Activated CD4-positive, alpha-beta T cell treated with anti-CD3 and anti-CD28 coated beads for 36 hours (primary cell): ENCODE data around the gene HOMER3. TPM values are rescaled to one million over a fixed set of nuclear protein-coding genes. Genes with fewer than 3 reads are reported as not detected.

Source experiments
- ATAC-seq: fragments of 200-7000 bp; cut with Tn5 transposase; one replicate; pipeline ENCODE4 v1.10.0; 2021; ENCODE audit warnings: mild to moderate bottlenecking, moderate library complexity
- CTCF ChIA-PET: fragments of 350-600 bp; sonication (Branson Sonifier 250); formaldehyde crosslinking; loops from one replicate; lab custom pipeline; 2021; ENCODE audit warnings: antibody characterized with exemption; lab: Charles Lee
- POLR2A ChIA-PET: fragments of 350-600 bp; sonication (Branson Sonifier 250); formaldehyde crosslinking; loops from one replicate; lab custom pipeline; 2021; ENCODE audit warnings: antibody characterized with exemption, inconsistent platforms; lab: Charles Lee
- DNase-seq: peaks from one replicate; pipeline ENCODE4 v3.0.0-alpha.2; 2020
- H3K27ac Mint-ChIP-seq: one replicate; pipeline ENCODE4 v1.8.0; 2021; ENCODE audit warnings: mixed read lengths
- H3K27me3 Mint-ChIP-seq: one replicate; pipeline ENCODE4 v1.8.0; 2021; ENCODE audit warnings: mixed read lengths
- H3K36me3 Mint-ChIP-seq: one replicate; pipeline ENCODE4 v1.8.0; 2021; ENCODE audit warnings: low read depth, mixed read lengths
- H3K4me1 Mint-ChIP-seq: one replicate; pipeline ENCODE4 v1.8.0; 2021; ENCODE audit warnings: mixed read lengths
- H3K4me3 Mint-ChIP-seq: one replicate; pipeline ENCODE4 v1.8.0; 2021; ENCODE audit warnings: mild to moderate bottlenecking, moderate library complexity, mixed read lengths
- H3K9me3 Mint-ChIP-seq: one replicate; pipeline ENCODE4 v1.8.0; 2021; ENCODE audit warnings: low read depth, mixed read lengths
- intact Hi-C, 2 experiments: fragments of 100-400 bp; cut with DNase I in 1 of 2; cut with micrococcal nuclease in 1 of 2; formaldehyde crosslinking; loops; one replicate each; pipeline versions ENCODE4 v1.14.2 to v1.15.1; 2022 to 2024; cut with DNase I, micrococcal nuclease
- total RNA-seq, 2 experiments: library from RNA; stranded (reverse); gene quantifications; one replicate each; pipeline ENCODE4 v1.2.3, GENCODE V29; 2021

Gene HOMER3
- total RNA-seq, 2 experiments from 2014 or later, result 0.46 to 0.62 TPM

DNA sequence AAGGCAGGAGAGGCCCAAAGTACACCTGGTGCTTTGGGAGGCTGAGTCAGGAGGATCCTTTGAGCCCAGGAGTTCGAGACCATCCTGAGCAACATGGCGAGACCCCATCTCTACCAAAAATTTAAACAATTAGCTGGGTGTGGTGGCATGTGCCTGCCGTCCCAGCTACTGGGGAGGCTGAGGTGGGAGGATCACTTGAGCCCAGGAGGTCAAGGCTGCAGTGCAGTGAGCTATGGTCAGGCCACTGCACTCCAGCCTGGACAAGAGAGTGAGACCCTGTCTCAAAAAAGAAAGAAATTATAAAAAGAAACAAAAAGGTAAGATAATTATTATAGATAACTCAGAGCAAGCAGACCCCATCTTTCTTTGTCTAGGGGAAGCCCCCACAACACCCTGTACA is 1.9 kb downstream of the HOMER3 start:
- no peak for ATAC-seq
- Mint-ChIP-seq H3K27me3 (peaks cover 25% of the 10 kb centered on the region), H3K4me1 (peaks cover 6% of the 10 kb centered on the region), H3K27ac (no peak overlapping the region), H3K4me3 (no peak overlapping the region), H3K36me3 (no peaks in the 10 kb centered on the region), H3K9me3 (no peaks in the 10 kb centered on the region)
- intact Hi-C loops, result no loop called here
- CTCF ChIA-PET, result interaction anchor here (0.7 kb wide), 1 partner anchor 20 kb away, joined by 3 read pairs; the partner anchor contains the start of genes COPE and DDX49
- POLR2A ChIA-PET, result no interaction called here
- DNase-seq, result no peak

DNA sequence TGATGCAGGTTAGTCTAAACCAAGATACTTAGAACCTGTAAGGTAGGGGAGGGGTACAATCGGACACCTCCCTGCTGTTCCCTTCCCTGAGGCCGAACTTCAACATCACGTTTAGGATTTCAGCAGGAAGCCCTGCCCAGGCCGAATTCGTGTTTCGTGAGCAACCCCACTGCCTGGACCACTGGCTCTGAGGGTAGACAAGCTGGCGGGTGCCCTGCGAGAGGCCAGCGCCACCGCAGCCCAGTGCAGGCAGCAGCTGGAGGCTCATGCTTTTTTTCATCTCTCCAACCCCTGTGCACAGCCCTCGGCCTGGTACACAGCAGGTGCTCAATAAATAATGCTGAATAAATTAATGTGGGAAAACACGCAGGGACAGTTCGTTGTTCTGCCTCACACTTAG is 7.7 kb downstream of the HOMER3 start:
- CTCF ChIA-PET, result no interaction called here
- no peaks in the 10 kb centered on the region for H3K9me3 Mint-ChIP-seq

DNA sequence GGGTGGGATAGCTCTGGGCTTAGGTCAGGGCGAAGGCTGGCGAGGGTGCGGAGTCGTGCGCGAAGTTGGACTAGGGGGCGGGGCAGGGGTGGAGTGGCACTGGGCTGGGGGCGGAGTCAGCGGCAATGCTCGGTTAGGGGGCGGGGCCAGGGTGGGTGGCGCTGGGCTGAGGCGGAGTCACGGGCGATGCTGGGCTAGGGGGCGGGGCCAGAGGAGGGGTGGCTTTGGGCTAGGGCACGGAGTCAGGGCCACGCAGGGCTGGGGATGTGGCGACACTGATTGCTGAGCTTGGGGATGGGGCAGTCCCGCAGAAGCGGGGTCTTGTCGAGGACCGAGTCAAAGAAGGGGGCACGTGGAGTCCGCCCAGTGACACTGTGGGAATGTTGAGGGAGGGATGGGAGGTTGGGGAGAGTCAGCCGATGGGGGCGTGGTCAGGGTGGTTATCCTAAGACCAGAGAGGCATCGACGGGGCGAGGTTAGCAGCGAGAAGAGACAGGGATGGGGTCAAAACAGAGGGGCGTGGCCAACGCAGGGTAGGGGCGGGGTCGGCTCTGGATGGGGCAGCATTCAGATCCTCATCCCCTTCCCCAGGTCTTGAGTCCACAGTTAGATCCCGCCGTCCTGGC is 8.7 kb downstream of the HOMER3 start:
- Mint-ChIP-seq H3K9me3 (no peaks in the 10 kb centered on the region), H3K36me3 (peaks cover 5% of the 10 kb centered on the region), H3K27ac (no peak overlapping the region), H3K4me1 (peaks cover 6% of the 10 kb centered on the region), H3K27me3 (peaks cover 1% of the 10 kb centered on the region), H3K4me3 (peak overlapping the region; percentile 53)
- ChIA-PET POLR2A (interaction anchor here (0.6 to 1.0 kb wide), 2 partner anchors 22 to 62 kb away, joined by 4 to 7 read pairs; no protein-coding TSS in a partner anchor), CTCF (no interaction called here)
- ATAC-seq (peak; percentile 98), DNase-seq (peak; percentile 95)
- intact Hi-C loops, result loop anchor here in 1 of 2 experiments (1.0 kb wide), 6 partner anchors 9 to 410 kb away; partner anchors contain the start of genes COPE, DDX49, ELL and HOMER3

More for the DNA sequence above, 7.7 kb downstream of the HOMER3 start:
- H3K36me3 Mint-ChIP-seq, result no peaks in the 10 kb centered on the region
- ATAC-seq (no peak), DNase-seq (no peak)
- peaks cover 6% of the 10 kb centered on the region for H3K4me1 Mint-ChIP-seq
- POLR2A ChIA-PET, result no interaction called here
- intact Hi-C loops, result no loop called here
- no peak overlapping the region for H3K27ac Mint-ChIP-seq
- peaks cover 1% of the 10 kb centered on the region for H3K27me3 Mint-ChIP-seq
- H3K4me3 Mint-ChIP-seq, result no peak overlapping the region

DNA sequence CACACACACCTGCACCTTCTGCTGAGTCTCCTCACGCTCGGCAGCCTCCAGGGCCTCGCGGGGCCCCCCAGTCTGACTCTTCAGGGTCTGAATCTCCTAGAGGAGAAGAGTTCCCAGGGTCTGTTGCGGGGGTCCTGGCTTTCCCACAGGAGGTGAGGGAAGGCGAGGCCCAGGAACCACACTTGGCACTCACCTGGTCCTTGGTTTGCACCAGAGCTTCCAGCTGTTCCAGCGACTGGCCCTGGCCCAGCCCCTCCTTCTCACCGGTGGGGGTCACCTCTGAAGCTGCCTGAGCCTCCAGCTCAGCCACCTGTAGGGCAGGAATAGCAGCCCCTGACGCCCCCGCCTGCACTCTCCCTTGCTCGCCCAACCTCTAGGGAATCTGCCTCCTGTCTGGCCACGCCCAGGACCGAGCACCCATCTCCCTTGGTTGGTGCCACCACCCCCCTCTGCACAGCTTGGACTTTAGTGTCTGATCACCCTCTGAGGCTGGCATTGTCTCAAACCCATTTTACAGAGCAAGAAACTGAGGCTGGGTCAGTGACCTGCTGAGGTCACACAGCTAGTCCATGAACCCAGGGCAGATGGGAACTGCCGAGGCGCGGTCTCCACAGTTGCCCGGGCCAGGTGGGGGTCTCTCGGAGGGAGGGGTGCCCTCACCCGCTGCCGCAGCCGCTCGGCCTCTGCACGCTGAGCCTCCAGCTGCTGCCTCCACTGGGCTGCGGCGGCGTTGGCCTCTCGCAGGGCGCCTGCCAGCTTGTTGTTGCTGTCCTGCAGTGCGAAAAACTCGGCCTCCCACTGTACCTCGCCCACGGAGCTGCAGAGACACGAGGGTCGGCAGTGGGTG is 9.5 kb downstream of the HOMER3 start:
- ChIA-PET CTCF (no interaction called here), POLR2A (interaction anchor here (0.6 to 1.1 kb wide), 3 partner anchors 12 to 61 kb away, joined by 3 to 7 read pairs (median 4); partner anchors contain the start of genes COPE and DDX49)
- Mint-ChIP-seq H3K36me3 (peaks cover 5% of the 10 kb centered on the region), H3K4me1 (peaks cover 6% of the 10 kb centered on the region), H3K27ac (no peak overlapping the region), H3K27me3 (peaks cover 1% of the 10 kb centered on the region), H3K4me3 (no peak overlapping the region), H3K9me3 (no peaks in the 10 kb centered on the region)
- ATAC-seq (no peak), DNase-seq (no peak)
- intact Hi-C loops, result loop anchor here in 1 of 2 experiments (1.0 kb wide), 6 partner anchors 10 to 409 kb away; partner anchors contain the start of genes COPE, DDX49, ELL and HOMER3

DNA sequence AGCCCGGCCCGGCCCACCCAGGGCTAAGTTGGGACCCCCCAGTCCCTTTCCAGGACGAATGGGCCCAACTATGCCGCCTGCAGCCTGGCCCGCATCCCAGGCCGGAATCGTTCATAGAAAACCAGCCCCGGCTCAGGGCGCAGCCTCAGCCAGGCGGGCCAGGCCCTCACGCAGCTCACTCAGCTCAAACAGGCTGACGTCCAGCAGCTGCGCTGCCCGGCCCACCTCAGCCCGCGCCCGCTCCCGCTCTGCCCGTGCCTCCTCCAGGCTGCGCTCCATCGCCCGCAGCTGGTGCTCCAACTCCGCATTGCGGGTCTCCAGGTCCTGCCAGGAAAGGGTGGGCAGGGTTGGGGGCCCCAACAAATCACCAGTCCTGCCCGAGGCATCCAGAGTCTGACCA is 11.7 kb downstream of the HOMER3 start:
- H3K4me3 Mint-ChIP-seq, result no peak overlapping the region
- H3K27me3 Mint-ChIP-seq, result peaks cover 1% of the 10 kb centered on the region
- intact Hi-C loops, result no loop called here
- DNase-seq (no peak), ATAC-seq (no peak)
- peaks cover 6% of the 10 kb centered on the region for H3K4me1 Mint-ChIP-seq
- no peak overlapping the region for H3K27ac Mint-ChIP-seq
- H3K9me3 Mint-ChIP-seq, result no peaks in the 10 kb centered on the region
- CTCF ChIA-PET, result interaction anchor here (2.5 kb wide), 1 partner anchor 10 kb away, joined by 11 read pairs; the partner anchor contains the start of genes COPE and DDX49
- peaks cover 19% of the 10 kb centered on the region for H3K36me3 Mint-ChIP-seq
- POLR2A ChIA-PET, result interaction anchor here (0.5 to 3.0 kb wide), 3 partner anchors 10 to 450 kb away, joined by 3 to 14 read pairs (median 4); partner anchors contain the start of genes COPE and DDX49

DNA sequence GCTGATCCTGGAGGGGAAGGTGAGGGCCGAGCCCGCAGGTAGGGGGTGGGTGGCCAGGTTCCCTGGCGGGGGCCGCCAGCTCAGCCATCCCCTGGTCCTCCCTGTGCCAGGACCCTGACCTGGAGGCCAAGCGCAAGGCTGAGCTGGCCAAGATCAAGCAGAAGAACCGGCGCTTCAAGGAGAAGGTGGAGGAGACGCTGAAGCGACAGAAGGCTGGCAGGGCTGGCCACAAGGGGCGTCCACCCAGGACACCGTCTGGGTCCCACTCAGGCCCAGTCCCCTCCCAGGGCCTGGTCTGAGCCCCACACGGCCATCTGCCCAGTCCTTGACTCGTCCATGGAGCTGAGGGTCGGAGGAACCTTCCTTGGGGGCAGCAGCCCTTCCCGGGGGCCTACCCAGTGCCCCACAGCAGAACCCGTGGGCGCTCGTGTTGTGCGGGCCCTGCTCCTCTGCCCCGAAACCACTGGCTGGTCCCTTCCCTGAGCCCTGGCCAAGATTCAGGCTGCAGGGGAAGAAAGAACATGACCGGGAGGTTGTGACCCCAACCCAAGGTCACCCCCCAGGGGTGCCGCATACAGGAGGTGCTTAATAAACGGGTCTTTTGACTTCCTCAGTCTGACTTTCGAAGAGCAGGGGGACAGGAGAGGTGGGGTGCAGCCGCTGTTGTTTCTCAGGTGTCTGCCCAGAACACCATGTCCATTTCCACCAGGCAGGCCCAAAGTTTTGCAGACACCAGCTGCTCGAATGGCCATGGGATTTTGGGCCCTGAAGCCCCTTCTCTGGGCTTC is 12.8 kb downstream of the HOMER3 start:
- CTCF ChIA-PET, result interaction anchor here (2.5 kb wide), 1 partner anchor 9 kb away, joined by 11 read pairs; the partner anchor contains the start of genes COPE and DDX49
- no peak for ATAC-seq
- POLR2A ChIA-PET, result interaction anchor here (0.6 to 3.0 kb wide), 2 partner anchors 9 to 224 kb away, joined by 3 to 14 read pairs; partner anchors contain the start of genes COPE and DDX49

DNA sequence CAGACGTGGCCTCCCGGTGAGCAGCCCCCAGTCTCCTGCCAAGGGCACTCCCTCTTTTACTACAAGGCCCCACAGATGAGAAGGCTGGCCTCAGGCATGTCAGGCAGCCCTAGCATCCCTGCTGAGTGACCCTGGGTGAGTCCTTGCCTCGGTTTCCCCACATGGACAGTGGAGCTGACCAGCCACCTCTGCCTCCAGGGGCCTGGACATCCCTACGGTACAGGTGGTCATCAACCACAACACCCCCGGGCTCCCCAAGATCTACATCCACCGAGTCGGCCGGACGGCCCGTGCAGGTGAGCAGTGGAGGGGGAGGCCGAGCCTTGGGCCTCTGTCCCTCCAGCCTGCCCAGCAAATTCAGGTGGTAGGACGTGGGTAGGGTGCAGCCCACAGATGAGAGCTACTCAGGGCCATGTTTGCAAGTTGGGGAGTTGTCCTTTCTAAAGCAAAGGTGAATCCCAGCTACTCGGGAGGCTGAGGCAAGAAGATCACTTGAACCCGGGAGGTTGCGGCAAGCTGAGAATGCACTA is 16.3 kb downstream of the HOMER3 start:
- Mint-ChIP-seq H3K27ac (no peak overlapping the region), H3K4me1 (peaks cover 13% of the 10 kb centered on the region), H3K4me3 (no peak overlapping the region), H3K27me3 (no peaks in the 10 kb centered on the region), H3K9me3 (no peaks in the 10 kb centered on the region), H3K36me3 (peaks cover 49% of the 10 kb centered on the region)
- POLR2A ChIA-PET, result no interaction called here
- DNase-seq, result no peak
- CTCF ChIA-PET, result no interaction called here
- ATAC-seq, result no peak
- intact Hi-C loops, result no loop called here

More for the DNA sequence above, 12.8 kb downstream of the HOMER3 start:
- no peaks in the 10 kb centered on the region for H3K9me3 Mint-ChIP-seq
- intact Hi-C loops, result no loop called here
- H3K27ac Mint-ChIP-seq, result no peak overlapping the region
- no peak overlapping the region for H3K4me3 Mint-ChIP-seq
- peaks cover 28% of the 10 kb centered on the region for H3K36me3 Mint-ChIP-seq
- peaks cover 6% of the 10 kb centered on the region for H3K4me1 Mint-ChIP-seq
- no peak for DNase-seq
- H3K27me3 Mint-ChIP-seq, result no peaks in the 10 kb centered on the region

DNA sequence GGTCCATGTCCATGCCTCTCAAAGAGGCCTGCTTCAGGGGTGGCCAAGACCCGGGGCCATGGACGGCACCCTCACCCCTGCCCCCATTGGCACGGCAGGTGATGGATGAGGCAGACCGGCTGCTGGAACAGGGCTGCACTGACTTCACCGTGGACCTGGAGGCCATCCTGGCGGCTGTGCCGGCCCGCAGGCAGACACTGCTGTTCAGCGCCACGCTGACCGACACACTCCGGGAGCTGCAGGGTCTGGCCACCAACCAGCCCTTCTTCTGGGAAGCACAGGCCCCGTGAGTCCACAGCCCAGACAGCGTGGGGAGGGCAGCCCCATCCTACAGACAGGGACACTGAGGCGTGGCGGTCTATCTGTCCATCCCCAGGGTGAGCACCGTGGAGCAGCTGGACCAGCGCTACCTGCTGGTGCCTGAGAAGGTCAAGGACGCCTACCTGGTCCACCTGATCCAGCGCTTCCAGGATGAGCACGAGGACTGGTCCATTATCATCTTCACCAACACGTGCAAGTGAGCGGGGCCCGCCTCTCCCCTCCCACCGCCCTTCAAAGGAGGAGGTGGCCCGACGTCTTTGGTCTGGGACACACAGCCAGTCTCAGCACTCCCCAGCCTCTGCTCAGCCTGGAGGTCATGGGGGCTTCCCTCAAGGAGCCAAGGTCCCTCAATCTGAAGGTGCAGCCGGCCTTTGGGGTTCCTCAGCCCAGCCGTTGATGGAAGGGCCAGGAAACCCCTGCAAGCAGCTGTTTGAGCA is 18.6 kb downstream of the HOMER3 start:
- ATAC-seq (no peak), DNase-seq (no peak)
- Mint-ChIP-seq H3K4me1 (peaks cover 26% of the 10 kb centered on the region), H3K27ac (no peak overlapping the region), H3K27me3 (no peaks in the 10 kb centered on the region), H3K9me3 (no peaks in the 10 kb centered on the region), H3K4me3 (no peak overlapping the region), H3K36me3 (peaks cover 49% of the 10 kb centered on the region)
- intact Hi-C loops, result no loop called here
- CTCF ChIA-PET, result interaction anchor here (0.7 kb wide), 1 partner anchor 538 kb away, joined by 3 read pairs; no protein-coding TSS in a partner anchor
- POLR2A ChIA-PET, result no interaction called here

DNA sequence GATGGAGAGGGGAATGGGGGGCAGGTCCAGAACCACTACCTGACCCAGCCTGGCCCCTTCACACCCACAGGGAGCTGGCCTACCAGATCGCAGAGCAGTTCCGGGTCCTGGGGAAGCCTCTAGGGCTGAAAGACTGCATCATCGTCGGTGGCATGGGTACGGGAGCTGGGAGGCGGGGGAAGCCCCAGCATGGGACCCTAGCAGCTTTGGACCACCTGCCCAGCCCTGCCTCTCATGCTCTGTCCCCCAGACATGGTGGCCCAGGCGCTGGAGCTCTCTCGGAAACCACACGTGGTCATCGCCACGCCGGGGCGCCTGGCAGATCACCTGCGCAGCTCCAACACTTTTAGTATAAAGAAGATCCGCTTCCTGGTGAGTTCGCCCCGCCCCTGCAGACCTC is 19.4 kb downstream of the HOMER3 start:
- ATAC-seq (no peak), DNase-seq (no peak)
- no peaks in the 10 kb centered on the region for H3K9me3 Mint-ChIP-seq
- intact Hi-C loops, result no loop called here
- H3K4me1 Mint-ChIP-seq, result peaks cover 31% of the 10 kb centered on the region
- H3K27ac Mint-ChIP-seq, result no peak overlapping the region
- H3K4me3 Mint-ChIP-seq, result peak overlapping the region; percentile 99
- POLR2A ChIA-PET, result no interaction called here
- H3K36me3 Mint-ChIP-seq, result peaks cover 49% of the 10 kb centered on the region
- CTCF ChIA-PET, result no interaction called here
- H3K27me3 Mint-ChIP-seq, result no peaks in the 10 kb centered on the region

DNA sequence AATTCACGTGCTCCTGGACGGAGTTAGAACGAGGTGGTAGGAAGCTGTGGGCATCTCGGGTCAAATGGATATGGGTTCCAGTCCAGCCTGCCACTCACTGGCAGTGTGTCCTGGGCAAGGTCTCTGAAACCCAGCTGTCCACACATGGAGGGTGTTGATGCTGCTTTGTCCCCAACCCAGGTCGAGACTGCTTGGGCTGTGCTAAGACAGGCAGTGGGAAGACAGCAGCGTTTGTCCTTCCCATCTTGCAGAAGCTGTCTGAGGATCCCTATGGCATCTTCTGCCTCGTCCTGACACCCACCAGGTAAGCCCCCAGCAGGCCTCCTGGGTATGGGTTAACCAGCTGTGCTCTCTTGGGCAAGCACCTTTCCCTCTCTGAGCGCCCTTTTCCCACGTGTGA is 20.6 kb downstream of the HOMER3 start:
- CTCF ChIA-PET, result interaction anchor here (2.7 to 2.8 kb wide), 2 partner anchors 11 to 332 kb away, joined by 10 to 11 read pairs; partner anchors contain the start of gene REX1BD
- intact Hi-C loops, result loop anchor here in 1 of 2 experiments (1.0 kb wide), 1 partner anchor 17 kb away; no protein-coding TSS in a partner anchor
- peak overlapping the region; percentile 99 for H3K4me3 Mint-ChIP-seq
- peaks cover 43% of the 10 kb centered on the region for H3K36me3 Mint-ChIP-seq
- ATAC-seq, result no peak
- POLR2A ChIA-PET, result interaction anchor here (0.7 kb wide), 1 partner anchor 67 kb away, joined by 3 read pairs; no protein-coding TSS in a partner anchor
- H3K9me3 Mint-ChIP-seq, result no peaks in the 10 kb centered on the region
- no peaks in the 10 kb centered on the region for H3K27me3 Mint-ChIP-seq
- DNase-seq, result no peak
- H3K4me1 Mint-ChIP-seq, result peaks cover 38% of the 10 kb centered on the region
- peak overlapping the region; percentile 96 for H3K27ac Mint-ChIP-seq
